Adipocyte (in vitro differentiated cells): ENCODE measurements around the gene APOA4.
"Not testable (repeated sequence)": the region's sequence is repeated elsewhere in the genome, so short reads cannot be mapped to it uniquely, and the experiment has no call there.

Experiments used
- DNase-seq: peaks from one replicate; pipeline ENCODE4 v3.0.0-alpha.2; 2015; ENCODE audit warnings: low read depth
- H3K27me3 ChIP-seq: replicated peaks from 2 replicates; pipeline ENCODE4 v1.7.0; 2013; ENCODE audit warnings: mild to moderate bottlenecking, low read length, moderate library complexity; ENCODE audit not compliant: control insufficient read depth, insufficient read depth
- H3K36me3 ChIP-seq: 2 replicates; pipeline ENCODE4 v1.7.0; 2013; ENCODE audit warnings: low read length, mild to moderate bottlenecking, moderate library complexity; ENCODE audit not compliant: control insufficient read depth, insufficient read depth, severe bottlenecking
- H3K4me1 ChIP-seq: 2 replicates; pipeline ENCODE4 v1.7.0; 2013; ENCODE audit warnings: mild to moderate bottlenecking, low read length, moderate library complexity; ENCODE audit not compliant: control insufficient read depth, insufficient read depth
- H3K4me3 ChIP-seq: 2 replicates; pipeline ENCODE4 v1.7.0; 2013; ENCODE audit warnings: mild to moderate bottlenecking, low read length, moderate library complexity
- H3K9ac ChIP-seq: 2 replicates; pipeline ENCODE4 v1.7.0; 2013; ENCODE audit warnings: mild to moderate bottlenecking, low read length, moderate library complexity
- H3K9me3 ChIP-seq: 2 replicates; pipeline ENCODE4 v1.7.0; 2013; ENCODE audit warnings: mild to moderate bottlenecking, low read length, moderate library complexity; ENCODE audit not compliant: control insufficient read depth

APOA4 gene

GRCh38 chr11:116835791-116836631, 12.9 kb upstream of the APOA4 start:
- no peaks in the 10 kb centered on the region for H3K36me3 ChIP-seq

GRCh38 chr11:116835042-116835772, 12.1 kb upstream of the APOA4 start:
- no peak for DNase-seq
- no peaks in the 10 kb centered on the region for H3K36me3 ChIP-seq
- peak overlapping the region; percentile 52 for H3K4me3 ChIP-seq

More at GRCh38 chr11:116835791-116836631, 12.9 kb upstream of the APOA4 start:
- peak; percentile 92 for DNase-seq
- Histone ChIP-seq H3K9ac (peak overlapping the region; percentile 64), H3K4me3 (peak overlapping the region; percentile 52), H3K4me1 (peaks cover 15% of the 10 kb centered on the region), H3K9me3 (no peaks in the 10 kb centered on the region), H3K27me3 (peaks cover 3% of the 10 kb centered on the region)

GRCh38 chr11:116834535-116835041, 11.5 kb upstream of the APOA4 start:
- not testable (repeated sequence) for H3K9ac ChIP-seq, H3K4me3 ChIP-seq, H3K27me3 ChIP-seq, H3K36me3 ChIP-seq, DNase-seq, H3K9me3 ChIP-seq
- peaks cover 11% of the 10 kb centered on the region for H3K4me1 ChIP-seq

More at GRCh38 chr11:116835042-116835772, 12.1 kb upstream of the APOA4 start:
- no peaks in the 10 kb centered on the region for H3K9me3 ChIP-seq
- H3K9ac ChIP-seq = peak overlapping the region; percentile 64
- H3K27me3 ChIP-seq = peaks cover 3% of the 10 kb centered on the region
- peaks cover 14% of the 10 kb centered on the region for H3K4me1 ChIP-seq

GRCh38 chr11:116833816-116834534, 10.9 kb upstream of the APOA4 start:
- no peak for DNase-seq
- H3K36me3 ChIP-seq = no peaks in the 10 kb centered on the region
- no peaks in the 10 kb centered on the region for H3K9me3 ChIP-seq
- peaks cover 3% of the 10 kb centered on the region for H3K27me3 ChIP-seq
- H3K4me1 ChIP-seq = peaks cover 12% of the 10 kb centered on the region
- no peak overlapping the region for H3K4me3 ChIP-seq
- H3K9ac ChIP-seq = no peak overlapping the region

GRCh38 chr11:116833491-116833815, 10.3 kb upstream of the APOA4 start:
- H3K27me3 ChIP-seq = peaks cover 3% of the 10 kb centered on the region
- peaks cover 12% of the 10 kb centered on the region for H3K4me1 ChIP-seq
- H3K9ac ChIP-seq = no peak overlapping the region
- no peak for DNase-seq
- no peaks in the 10 kb centered on the region for H3K36me3 ChIP-seq
- H3K9me3 ChIP-seq = no peaks in the 10 kb centered on the region
- no peak overlapping the region for H3K4me3 ChIP-seq

GRCh38 chr11:116832350-116833290, 9.5 kb upstream of the APOA4 start:
- no peaks in the 10 kb centered on the region for H3K9me3 ChIP-seq
- H3K4me3 ChIP-seq = no peak overlapping the region
- peaks cover 12% of the 10 kb centered on the region for H3K4me1 ChIP-seq
- H3K36me3 ChIP-seq = no peaks in the 10 kb centered on the region
- no peak overlapping the region for H3K9ac ChIP-seq
- H3K27me3 ChIP-seq = peaks cover 3% of the 10 kb centered on the region
- no peak for DNase-seq

- H3K9ac ChIP-seq = no peak overlapping the region
- H3K9me3 ChIP-seq = no peaks in the 10 kb centered on the region
- peaks cover 3% of the 10 kb centered on the region for H3K27me3 ChIP-seq
- H3K36me3 ChIP-seq = no peaks in the 10 kb centered on the region
- DNase-seq = no peak
- H3K4me3 ChIP-seq = no peak overlapping the region
- peaks cover 12% of the 10 kb centered on the region for H3K4me1 ChIP-seq
Observed at GRCh38 chr11:116831790-116832349, 8.8 kb upstream of the APOA4 start.

- H3K9ac ChIP-seq = no peak overlapping the region
- H3K27me3 ChIP-seq = peaks cover 3% of the 10 kb centered on the region
Observed at GRCh38 chr11:116830184-116830912, 7.2 kb upstream of the APOA4 start.

GRCh38 chr11:116829525-116830183, 6.5 kb upstream of the APOA4 start, which contains the start of gene APOC3:
APOC3 (plus strand) TSS chr11:116829907; CDS start chr11:116830583, 676 bp downstream.
- H3K9me3 ChIP-seq = no peaks in the 10 kb centered on the region
- DNase-seq = peak; percentile 49
- H3K36me3 ChIP-seq = no peaks in the 10 kb centered on the region
- H3K9ac ChIP-seq = no peak within 1 kb of the TSS
- H3K27me3 ChIP-seq = peaks cover 3% of the 10 kb centered on the region
- no peak within 1 kb of the TSS for H3K4me3 ChIP-seq
- peaks cover 5% of the 10 kb centered on the region for H3K4me1 ChIP-seq

More at GRCh38 chr11:116830184-116830912, 7.2 kb upstream of the APOA4 start:
- Histone ChIP-seq H3K4me1 (peaks cover 8% of the 10 kb centered on the region), H3K9me3 (no peaks in the 10 kb centered on the region), H3K36me3 (no peaks in the 10 kb centered on the region), H3K4me3 (no peak overlapping the region)
- no peak for DNase-seq
